Tibial nerve (tissue), 3 donors: ENCODE results near the gene CCDC148.

ENCODE experiments used
- POLR2A ChIP-seq, 2 donors: fragments of 450-650 bp; IDR thresholded peaks; one replicate each; pipeline ENCODE4 v1.6.1; 2017; ENCODE audit warnings: antibody characterized with exemption in 2 of 2, mild to moderate bottlenecking in 2 of 2, moderate library complexity in 2 of 2
- TF ChIP-seq, protein P1 (sequence below), 5 experiments: fragments of 200-600 bp in 3 of 5; fragments of 450-650 bp in 2 of 5; sonication (generic) in 3 of 5; IDR thresholded peaks; one replicate each; pipeline ENCODE4 v1.5.1; 2016 to 2019; ENCODE audit warnings: antibody characterized with exemption in 5 of 5, mild to moderate bottlenecking in 3 of 5, moderate library complexity in 2 of 5

- TF ChIP-seq, protein P1, sequence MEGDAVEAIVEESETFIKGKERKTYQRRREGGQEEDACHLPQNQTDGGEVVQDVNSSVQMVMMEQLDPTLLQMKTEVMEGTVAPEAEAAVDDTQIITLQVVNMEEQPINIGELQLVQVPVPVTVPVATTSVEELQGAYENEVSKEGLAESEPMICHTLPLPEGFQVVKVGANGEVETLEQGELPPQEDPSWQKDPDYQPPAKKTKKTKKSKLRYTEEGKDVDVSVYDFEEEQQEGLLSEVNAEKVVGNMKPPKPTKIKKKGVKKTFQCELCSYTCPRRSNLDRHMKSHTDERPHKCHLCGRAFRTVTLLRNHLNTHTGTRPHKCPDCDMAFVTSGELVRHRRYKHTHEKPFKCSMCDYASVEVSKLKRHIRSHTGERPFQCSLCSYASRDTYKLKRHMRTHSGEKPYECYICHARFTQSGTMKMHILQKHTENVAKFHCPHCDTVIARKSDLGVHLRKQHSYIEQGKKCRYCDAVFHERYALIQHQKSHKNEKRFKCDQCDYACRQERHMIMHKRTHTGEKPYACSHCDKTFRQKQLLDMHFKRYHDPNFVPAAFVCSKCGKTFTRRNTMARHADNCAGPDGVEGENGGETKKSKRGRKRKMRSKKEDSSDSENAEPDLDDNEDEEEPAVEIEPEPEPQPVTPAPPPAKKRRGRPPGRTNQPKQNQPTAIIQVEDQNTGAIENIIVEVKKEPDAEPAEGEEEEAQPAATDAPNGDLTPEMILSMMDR (IDR thresholded peaks at IDR 0.05), result no peak
- no peak for TF ChIP-seq POLR2A (IDR thresholded peaks at IDR 0.05)
Observed at GRCh38 chr2:158359846-158360245, 96.7 kb downstream of the CCDC148 start.
